NCI-H1694 treated with DMSO at 0.1 percent for 48 hours (cell line): ENCODE measurements around the gene DISP3.

Source experiments
- DNase-seq: peaks from one replicate; lab custom pipeline; 2025; lab: John Stamatoyannopoulos, UW

The DISP3 gene

GRCh38 chr1:11546456-11546855 is 67.5 kb downstream of the DISP3 start:
- no peak for DNase-seq

GRCh38 chr1:11550664-11551283 is 71.8 kb downstream of the DISP3 start:
- DNase-seq: no peak

DNA sequence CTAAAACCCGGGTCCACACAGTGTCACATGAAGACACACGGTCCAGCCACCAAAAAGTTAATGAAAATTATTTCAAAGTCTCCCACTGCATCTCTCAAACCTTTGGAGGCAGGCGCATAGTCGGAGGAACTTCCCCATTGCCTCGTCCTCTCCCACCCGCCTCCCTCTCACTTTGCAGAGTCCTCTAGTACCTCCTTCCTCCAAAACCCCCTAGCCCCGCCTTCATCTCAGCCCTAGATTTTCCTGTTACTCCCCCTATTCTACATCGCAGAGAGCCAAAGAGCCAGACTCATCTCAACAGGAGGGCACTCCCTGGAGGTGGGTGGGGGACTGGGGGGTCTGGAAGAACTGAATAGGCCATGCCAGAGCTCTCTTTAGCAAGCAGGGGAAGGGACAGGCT is 79.3 kb downstream of the DISP3 start:
- no peak for DNase-seq

- DNase-seq: no peak
Observed at GRCh38 chr1:11558871-11559590, 80.1 kb downstream of the DISP3 start.

DNA sequence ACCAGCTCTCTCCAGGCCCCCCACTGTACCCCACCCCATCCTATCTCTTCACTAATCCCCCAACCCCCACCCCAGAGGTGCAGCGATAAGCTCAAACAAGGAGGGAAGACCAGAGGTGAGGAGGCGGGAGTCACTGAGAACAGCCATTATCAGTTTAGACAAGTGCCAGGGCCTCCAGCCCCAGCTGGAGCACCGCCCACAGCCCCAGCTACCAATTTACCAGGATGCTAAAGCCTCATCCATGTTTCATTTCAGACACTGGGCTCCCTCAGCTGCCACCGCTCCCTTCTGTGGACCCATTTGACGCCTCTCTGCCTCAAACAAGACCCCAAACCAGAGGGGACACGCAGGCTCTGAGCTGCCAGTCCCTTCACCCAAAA is 80.6 kb downstream of the DISP3 start:
- DNase-seq: no peak

- DNase-seq: no peak
Observed at GRCh38 chr1:11560061-11560460, 81.1 kb downstream of the DISP3 start.

DNA sequence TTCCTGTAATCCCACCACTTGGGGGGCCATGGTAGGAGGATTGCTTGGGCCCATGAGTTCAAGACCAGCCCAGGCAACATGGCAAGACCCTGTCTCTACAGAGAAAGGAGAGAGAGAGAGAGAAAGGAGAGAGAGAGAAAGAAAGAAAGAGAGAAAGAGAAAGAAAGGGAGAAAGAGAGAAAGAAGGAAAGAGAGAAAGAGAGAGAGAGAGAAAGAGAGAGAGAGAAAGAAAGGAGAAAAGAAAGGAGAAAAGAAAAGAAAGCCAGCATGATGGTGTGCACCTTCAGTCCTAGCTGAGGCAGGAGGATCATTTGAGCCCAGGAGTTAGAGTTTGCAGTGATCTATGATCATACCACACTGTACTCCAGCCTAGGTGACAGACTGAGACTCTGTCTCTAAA is 82.8 kb downstream of the DISP3 start:
- DNase-seq: no peak

DNA sequence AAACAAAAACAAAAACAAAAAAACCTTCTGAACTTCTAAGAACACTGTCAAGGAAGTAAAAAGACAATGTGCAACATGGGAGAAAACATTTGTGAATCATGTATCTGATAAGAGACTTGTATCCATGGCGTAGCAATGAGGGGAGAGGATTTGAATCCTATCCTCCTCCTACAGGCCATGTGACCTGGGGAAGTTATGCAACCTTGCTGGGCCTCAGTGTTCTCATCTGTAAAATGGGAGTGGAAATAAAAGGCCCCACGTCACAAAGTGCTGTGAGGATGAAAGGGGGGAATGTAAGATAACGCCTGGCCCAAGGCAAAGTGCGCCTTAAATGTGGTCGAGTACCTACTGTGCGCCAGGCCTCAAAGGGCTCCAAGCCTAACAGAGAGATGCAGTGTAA is 83.7 kb downstream of the DISP3 start:
- no peak for DNase-seq

GRCh38 chr1:11563560-11564069 is 84.7 kb downstream of the DISP3 start:
- no peak for DNase-seq

GRCh38 chr1:11564237-11564636 is 85.3 kb downstream of the DISP3 start:
- no peak for DNase-seq

DNA sequence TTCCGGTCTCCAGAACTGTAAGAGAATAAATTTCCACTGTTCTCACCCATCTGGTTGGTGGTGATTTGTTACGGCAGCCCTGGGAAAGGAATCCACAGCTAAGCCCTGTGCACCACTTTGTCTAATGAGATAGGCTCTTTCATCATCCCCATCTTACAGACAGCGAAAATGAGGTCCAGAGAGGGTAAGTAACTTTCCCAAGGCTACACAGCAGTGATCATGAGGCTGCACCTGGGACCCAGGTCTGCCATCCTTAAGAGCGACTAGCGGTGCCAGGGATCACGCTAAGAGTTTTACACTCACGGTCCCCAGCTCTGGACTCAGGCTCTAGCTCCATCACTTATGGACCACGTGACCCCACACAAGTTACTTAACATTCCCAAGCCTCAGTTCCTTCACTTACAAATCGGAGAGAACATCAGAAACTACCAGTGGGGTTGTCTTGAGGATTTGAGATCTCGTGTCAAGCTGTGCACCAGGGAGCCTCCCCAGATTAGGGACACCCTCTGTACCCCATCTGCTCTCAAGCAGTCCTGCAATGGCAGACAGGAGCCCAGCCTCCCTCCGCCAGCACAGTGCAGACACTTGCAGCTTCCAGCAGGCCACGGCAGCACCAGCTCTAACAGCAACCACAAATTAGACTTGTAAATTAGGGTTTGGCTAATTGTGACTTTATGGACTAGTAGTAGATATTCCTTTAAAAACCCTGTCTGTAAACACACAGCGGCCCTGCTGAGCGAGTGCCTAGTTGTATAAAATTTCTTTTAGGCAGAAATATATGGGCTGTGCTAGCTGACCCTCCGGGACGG is 87.3 kb downstream of the DISP3 start:
- DNase-seq: no peak

GRCh38 chr1:11567244-11568065 is 88.5 kb downstream of the DISP3 start:
- no peak for DNase-seq

- DNase-seq: no peak
Observed at GRCh38 chr1:11568687-11569086, 89.7 kb downstream of the DISP3 start.

GRCh38 chr1:11569551-11569950 is 90.6 kb downstream of the DISP3 start:
- no peak for DNase-seq

DNA sequence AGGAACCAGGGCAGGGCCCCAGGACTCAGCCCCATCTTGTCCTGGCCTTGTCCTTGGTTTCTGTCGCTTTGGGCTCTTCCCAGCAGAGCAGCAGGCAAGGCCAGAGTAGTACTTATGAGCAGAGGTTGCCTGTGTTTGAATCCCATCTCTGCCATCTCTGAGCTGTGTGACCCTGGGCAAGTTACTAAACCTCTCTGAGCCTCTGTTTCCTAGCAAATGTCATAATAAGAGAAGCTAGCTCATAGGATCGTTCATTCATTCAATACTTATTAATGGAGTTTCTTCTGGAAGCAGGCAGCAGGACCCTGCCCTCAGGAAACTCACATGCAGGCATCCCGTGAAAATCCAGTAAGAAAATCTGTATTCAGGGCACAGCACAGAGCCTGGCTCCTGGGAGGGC is 91.0 kb downstream of the DISP3 start:
- DNase-seq: no peak

DNA sequence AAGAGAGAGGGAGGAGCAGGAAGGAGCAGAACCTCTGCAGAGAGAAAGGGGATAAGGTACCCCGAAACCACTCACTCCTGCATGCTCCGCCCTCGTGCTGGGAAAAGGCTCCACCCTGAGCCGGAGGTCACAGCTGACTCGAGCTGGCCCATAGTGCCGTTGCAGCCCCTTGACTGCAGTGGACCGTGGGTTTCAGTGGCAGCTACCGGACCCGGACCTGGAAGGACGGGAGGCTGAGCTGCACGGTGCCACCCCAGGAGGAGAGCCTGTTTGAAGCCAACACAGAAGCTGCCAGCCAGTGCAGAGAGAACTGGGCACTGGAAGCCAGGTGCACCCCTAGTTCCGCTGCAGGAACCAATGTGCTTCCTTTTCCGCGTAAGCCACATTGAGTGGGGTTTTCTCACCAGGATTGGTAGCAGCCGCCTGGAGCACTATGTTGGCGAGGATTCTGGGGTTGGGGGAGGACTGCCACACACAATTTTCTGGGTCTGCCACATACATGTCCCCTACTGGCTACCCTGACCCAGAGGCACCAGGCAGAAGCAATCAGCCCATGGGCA is 91.9 kb downstream of the DISP3 start:
- DNase-seq: no peak

GRCh38 chr1:11571906-11572616 is 93.1 kb downstream of the DISP3 start:
- DNase-seq: no peak

- no peak for DNase-seq
Observed at GRCh38 chr1:11573116-11573692, 94.2 kb downstream of the DISP3 start.

DNA sequence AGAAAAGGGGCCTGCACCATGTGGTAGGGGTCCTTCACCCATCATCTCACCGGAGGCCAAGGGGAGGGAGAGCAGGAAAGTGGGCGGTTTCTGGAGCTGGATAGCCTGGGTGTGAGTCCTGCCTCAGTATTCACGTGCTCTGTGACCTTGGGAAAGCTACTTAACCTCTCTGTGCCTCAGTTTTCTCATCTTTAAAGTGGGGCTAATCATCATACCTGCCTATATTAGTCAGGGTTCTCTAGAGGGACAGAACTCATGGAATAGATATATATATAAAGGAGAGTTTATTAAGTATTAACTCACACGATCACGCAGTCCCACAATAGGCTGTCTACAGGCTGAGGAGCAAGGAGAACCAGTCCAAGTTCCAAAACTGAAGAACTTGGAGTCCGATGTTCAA is 96.6 kb downstream of the DISP3 start:
- no peak for DNase-seq

- no peak for DNase-seq
Observed at GRCh38 chr1:11576109-11576875, 97.3 kb downstream of the DISP3 start.
